Stimulated activated CD8-positive, alpha-beta memory T cell treated with anti-CD3 and anti-CD28 coated beads, Interleukin-4, amount 100 ng/mL, for 24 hours (primary cell): Measurements from ENCODE around the gene BROX.
"Not testable (repeated sequence)": the region's sequence is repeated elsewhere in the genome, so short reads cannot be mapped to it uniquely, and the experiment has no call there.

ENCODE experiments used
- DNase-seq: peaks from one replicate; pipeline ENCODE4 v3.0.0-alpha.2; 2020; ENCODE audit warnings: low read depth

Gene BROX

GRCh38 chr1:222732216-222733159 lies 20.1 kb downstream of the BROX start:
- no peak for DNase-seq

GRCh38 chr1:222734740-222735139 lies 22.4 kb downstream of the BROX start:
- no peak for DNase-seq

GRCh38 chr1:222736470-222736869 lies 24.1 kb downstream of the BROX start:
- DNase-seq, result no peak

GRCh38 chr1:222736972-222737371 lies 24.6 kb downstream of the BROX start, which contains the start of gene FAM177B:
TSS of gene FAM177B (plus strand) at chr1:222737202. CDS start at chr1:222746546, 9,344 bp downstream.
- DNase-seq, result no peak

GRCh38 chr1:222739465-222739864 lies 27.1 kb downstream of the BROX start:
- DNase-seq, result no peak

- DNase-seq, result no peak
Observed at GRCh38 chr1:222739929-222740328, 27.6 kb downstream of the BROX start.

- DNase-seq, result not testable (repeated sequence)
Observed at GRCh38 chr1:222741630-222742457, 29.5 kb downstream of the BROX start.

- no peak for DNase-seq
Observed at GRCh38 chr1:222749927-222750326, 37.6 kb downstream of the BROX start.

- no peak for DNase-seq
Observed at GRCh38 chr1:222750651-222751050, 38.3 kb downstream of the BROX start.

GRCh38 chr1:222751255-222751654 lies 38.9 kb downstream of the BROX start:
- no peak for DNase-seq

- no peak for DNase-seq
Observed at GRCh38 chr1:222754366-222755139, 42.2 kb downstream of the BROX start.

- DNase-seq, result no peak
Observed at GRCh38 chr1:222757646-222758268, 45.4 kb downstream of the BROX start.

- no peak for DNase-seq
Observed at GRCh38 chr1:222759451-222760035, 47.2 kb downstream of the BROX start.

- no peak for DNase-seq
Observed at GRCh38 chr1:222761083-222761482, 48.7 kb downstream of the BROX start.

- DNase-seq, result not testable (repeated sequence)
Observed at GRCh38 chr1:222762178-222762577, 49.8 kb downstream of the BROX start.

GRCh38 chr1:222767152-222767571 lies 54.8 kb downstream of the BROX start:
- no peak for DNase-seq

GRCh38 chr1:222768592-222768991 lies 56.2 kb downstream of the BROX start:
- no peak for DNase-seq

- no peak for DNase-seq
Observed at GRCh38 chr1:222769181-222769580, 56.8 kb downstream of the BROX start.

GRCh38 chr1:222769971-222770620 lies 57.7 kb downstream of the BROX start:
- DNase-seq, result no peak

- DNase-seq, result no peak
Observed at GRCh38 chr1:222772996-222773379, 60.6 kb downstream of the BROX start.

- DNase-seq, result no peak
Observed at GRCh38 chr1:222777463-222777862, 65.1 kb downstream of the BROX start.
